Measurements from ENCODE around the gene NHLRC4.

- TF ChIP-seq YY1 (IDR thresholded peaks at IDR 0.05; ENCODE audit: insufficient read depth, insufficient read length) (no peak), ZNF274 (IDR thresholded peaks at IDR 0.05; ENCODE audit: low read depth, low read length) (no peak)
Observed at GRCh38 chr16:559021-559380, 7.8 kb upstream of the NHLRC4 start.
